ENCODE results near the gene CDKN2AIPNL.

The CDKN2AIPNL gene

DNA sequence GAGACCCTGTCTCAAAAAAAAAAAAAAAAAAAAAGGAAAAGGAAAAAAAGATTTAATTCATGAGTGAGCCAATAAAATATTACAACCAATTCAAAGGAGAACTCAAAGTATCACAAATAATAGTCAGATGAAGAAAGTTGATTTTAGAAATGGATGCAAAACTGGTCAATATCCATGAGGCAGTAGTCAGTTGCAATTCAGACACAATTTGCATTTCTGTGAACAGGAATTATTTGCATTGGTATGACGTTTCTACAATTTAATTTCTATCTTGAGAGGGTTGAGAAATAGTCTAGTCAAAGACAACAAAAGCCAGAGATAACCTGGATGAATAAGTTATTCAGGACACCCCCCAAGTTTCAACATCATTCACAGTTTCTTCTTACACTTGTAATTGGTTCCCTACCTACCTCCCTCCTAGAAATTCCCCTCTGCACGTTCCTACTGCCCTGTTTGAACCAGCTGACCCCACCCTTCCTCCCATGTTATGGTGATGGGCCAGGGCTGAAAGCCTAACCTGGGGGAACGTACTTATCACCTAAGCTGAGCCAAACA, 28.6 kb upstream of the CDKN2AIPNL start:
- TF ChIP-seq CTCF (IDR thresholded peaks at IDR 0.05; ENCODE audit: control extremely low read depth, extremely low read depth, low read depth, missing control alignments) = no peak
- CTCF ChIA-PET = interaction anchor here (1.0 to 1.7 kb wide), 6 partner anchors 11 to 87 kb away, joined by 3 to 4 read pairs (median 3); partner anchors contain the start of gene CDKN2AIPNL
- no peak for DNase-seq (ENCODE audit: extremely low spot score)
- POLR2A ChIA-PET = no interaction called here

DNA sequence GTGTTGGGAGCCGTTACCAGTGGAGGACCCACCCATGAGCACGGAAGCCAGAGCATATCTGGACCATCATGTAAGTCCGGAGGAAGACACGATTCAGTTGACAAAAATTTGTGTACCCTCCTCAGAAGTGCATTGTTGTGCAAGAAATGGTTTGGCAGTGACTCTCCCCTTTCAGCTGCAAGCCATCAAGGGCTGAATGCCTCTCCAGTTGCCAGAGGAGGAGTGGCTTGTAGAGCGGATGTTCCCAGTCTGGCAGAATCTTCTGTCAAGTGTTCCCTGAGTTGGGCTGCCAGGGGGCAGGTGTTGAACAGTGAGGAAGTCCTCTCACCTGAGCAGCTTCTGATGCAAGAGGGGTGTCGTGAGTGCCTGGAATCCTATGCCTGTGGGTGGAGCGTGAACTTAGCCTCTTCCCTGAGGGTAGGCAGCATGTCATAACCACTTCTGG, 27.6 kb upstream of the CDKN2AIPNL start:
- ChIA-PET CTCF (interaction anchor here (1.0 kb wide), 1 partner anchor 17 kb away, joined by 3 read pairs; no protein-coding TSS in a partner anchor), POLR2A (no interaction called here)
- no peak for TF ChIP-seq CTCF (IDR thresholded peaks at IDR 0.05; ENCODE audit: control extremely low read depth, extremely low read depth, low read depth, missing control alignments)
- DNase-seq (ENCODE audit: extremely low spot score) = no peak

DNA sequence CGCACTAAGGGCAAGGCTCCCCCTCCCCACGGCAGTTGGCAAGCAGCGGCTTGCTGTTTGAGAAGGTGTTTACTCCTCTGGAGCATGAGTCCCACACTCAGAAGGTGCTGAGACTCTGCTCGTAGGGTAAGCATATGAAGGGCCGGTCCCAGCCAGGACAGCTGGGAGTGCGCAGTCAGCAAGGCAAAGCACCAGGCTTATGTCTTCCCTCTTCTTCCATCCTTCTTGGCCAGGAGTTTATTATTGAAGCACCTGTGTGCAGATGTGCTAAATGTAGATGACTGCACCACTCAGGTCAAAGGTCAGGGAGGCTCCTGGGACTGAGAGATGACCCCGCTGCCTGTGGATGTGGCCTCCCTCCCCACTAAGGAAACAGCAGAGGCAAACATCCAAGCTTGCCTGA, 27.0 kb upstream of the CDKN2AIPNL start:
- CTCF ChIA-PET = no interaction called here
- no peak for DNase-seq (ENCODE audit: extremely low spot score)
- no peak for TF ChIP-seq CTCF (IDR thresholded peaks at IDR 0.05; ENCODE audit: control extremely low read depth, extremely low read depth, low read depth, missing control alignments)
- POLR2A ChIA-PET = no interaction called here

DNA sequence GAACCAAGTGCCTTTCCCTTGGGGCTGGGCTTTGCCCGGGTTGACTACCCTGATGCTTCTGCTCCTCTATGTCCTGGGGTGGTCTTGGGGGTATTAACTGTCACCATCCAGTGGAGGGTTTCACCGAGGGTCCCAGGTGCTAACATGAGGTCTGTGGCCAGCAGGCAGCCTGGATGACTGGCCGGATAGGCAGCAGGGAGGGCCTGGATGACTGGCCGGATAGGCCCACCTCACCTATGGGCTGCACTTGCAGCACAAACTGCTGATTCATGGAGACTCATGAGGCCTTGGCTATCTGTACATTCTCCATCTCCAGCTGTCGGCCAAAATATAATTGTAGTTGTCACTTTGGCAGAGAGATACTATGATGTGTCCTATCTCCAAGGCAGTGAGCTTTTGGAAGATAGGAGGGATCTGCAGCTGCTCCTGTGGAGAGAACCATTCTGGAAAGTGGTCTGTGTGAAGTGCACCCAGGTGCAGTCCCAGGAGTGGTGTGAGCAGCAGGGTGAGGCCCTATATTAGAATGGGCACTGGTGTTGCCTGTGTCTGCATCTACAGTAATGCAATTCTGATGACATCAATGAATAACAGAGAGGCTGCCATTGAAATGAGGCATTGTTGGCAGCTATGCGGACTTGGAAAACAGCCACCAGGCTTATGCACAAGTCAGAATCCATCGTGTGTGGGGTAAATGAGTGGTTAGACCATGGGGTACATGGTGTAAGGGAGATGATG, 26.3 kb upstream of the CDKN2AIPNL start:
- TF ChIP-seq CTCF (IDR thresholded peaks at IDR 0.05; ENCODE audit: control extremely low read depth, extremely low read depth, low read depth, missing control alignments) = no peak
- DNase-seq (ENCODE audit: extremely low spot score) = no peak
- ChIA-PET CTCF (no interaction called here), POLR2A (no interaction called here)

DNA sequence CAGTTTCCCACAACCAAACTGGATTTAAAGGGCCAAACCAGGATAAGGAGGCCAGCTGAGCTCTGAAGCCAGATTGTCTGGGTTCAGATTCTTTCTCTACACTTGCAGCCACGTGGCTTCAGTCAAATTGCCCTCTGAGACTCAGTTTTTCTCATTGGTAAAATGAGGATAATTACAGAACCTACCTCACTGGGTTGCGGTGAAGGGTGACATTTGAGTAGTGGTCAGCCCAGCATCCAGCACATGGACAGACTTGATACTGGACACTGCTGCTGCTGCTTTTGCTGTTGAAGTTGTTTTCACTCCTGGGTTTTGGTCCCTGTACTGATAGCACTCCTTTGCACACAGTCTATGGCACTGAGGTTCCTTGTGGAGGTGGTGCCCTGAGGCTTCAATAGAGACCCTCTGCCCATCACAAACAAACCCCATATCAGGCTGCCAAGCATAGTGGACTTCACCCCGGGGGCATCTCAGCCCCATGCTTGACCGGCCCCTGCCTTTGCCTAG, 25.7 kb upstream of the CDKN2AIPNL start:
- ChIA-PET POLR2A (interaction anchor here (1.1 kb wide), 1 partner anchor 65 kb away, joined by 5 read pairs; the partner anchor contains the start of gene UBE2B), CTCF (interaction anchor here (0.9 to 2.4 kb wide), 6 partner anchors 8 to 141 kb away, joined by 3 to 13 read pairs (median 4); partner anchors contain the start of gene CDKN2AIPNL)
- no peak for DNase-seq (ENCODE audit: extremely low spot score)
- no peak for TF ChIP-seq CTCF (IDR thresholded peaks at IDR 0.05; ENCODE audit: control extremely low read depth, extremely low read depth, low read depth, missing control alignments)

DNA sequence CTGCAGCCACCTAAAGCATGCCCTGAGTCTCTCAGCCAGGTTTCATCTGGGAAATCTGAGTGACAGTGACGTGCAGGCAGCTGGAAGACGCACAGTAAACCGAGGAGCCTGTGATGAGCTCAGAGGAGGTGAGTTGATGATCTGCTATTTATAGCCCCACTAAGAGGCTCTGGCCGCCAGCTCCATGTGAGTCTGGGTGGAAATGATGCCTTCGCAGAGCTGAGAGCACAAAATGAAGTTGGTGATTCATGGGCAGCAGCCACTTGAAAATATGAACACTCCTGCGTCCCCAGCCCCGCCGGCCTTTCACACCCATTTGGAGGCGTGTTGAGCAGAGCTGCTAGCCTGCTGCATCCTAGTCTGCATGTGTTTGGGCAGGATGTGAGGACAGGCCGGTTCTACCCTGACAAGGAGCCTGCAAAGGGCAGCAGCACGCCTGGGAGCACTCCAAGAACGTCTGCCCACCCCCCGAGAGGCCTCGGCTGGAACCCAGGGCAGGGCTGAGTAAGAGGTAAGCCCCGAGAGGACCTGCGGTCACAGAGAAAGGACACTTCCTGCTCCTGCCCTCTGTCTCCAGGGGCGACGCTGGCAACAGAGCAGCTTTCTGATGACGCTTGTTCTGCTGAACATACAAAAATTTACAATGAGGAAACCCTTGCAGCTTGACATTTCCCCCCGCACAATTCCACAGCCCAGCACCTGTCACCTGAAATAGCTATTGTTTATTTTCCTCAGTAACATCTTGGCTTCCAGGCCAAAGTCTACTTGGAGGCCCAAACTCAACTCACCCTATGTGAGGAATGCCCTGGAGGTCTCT, 25.1 kb upstream of the CDKN2AIPNL start:
- DNase-seq (ENCODE audit: extremely low spot score) = peak; percentile 74
- ChIA-PET CTCF (interaction anchor here (0.9 to 2.4 kb wide), 8 partner anchors 9 to 142 kb away, joined by 3 to 13 read pairs (median 4); partner anchors contain the start of gene CDKN2AIPNL), POLR2A (interaction anchor here (1.1 kb wide), 1 partner anchor 65 kb away, joined by 5 read pairs; the partner anchor contains the start of gene UBE2B)
- TF ChIP-seq CTCF (IDR thresholded peaks at IDR 0.05; ENCODE audit: control extremely low read depth, extremely low read depth, low read depth, missing control alignments) = no peak
